ENCODE results near the gene HEATR5A. TPM values are rescaled to one million over a fixed set of nuclear protein-coding genes. Genes with fewer than 3 reads are reported as not detected.
A peak's percentile ranks its signal among the peaks of the same experiment; 100 is the strongest.
"Not testable (repeated sequence)": the region's sequence is repeated elsewhere in the genome, so short reads cannot be mapped to it uniquely, and the experiment has no call there.

The HEATR5A gene
- total RNA-seq, 1 experiment from 2014 or later = 16.5 TPM

GRCh38 chr14:31283578-31284252 is 136.6 kb downstream of the HEATR5A start:
- no peak for DNase-seq (ENCODE audit: low read depth)

- DNase-seq (ENCODE audit: low read depth) = no peak
These were observed 137.2 kb downstream of the HEATR5A start for GRCh38 chr14:31283153-31283552.

- DNase-seq (ENCODE audit: low read depth) = no peak
These were observed 139.5 kb downstream of the HEATR5A start for GRCh38 chr14:31280871-31281220.

- no peak for DNase-seq (ENCODE audit: low read depth)
These were observed 140.0 kb downstream of the HEATR5A start for GRCh38 chr14:31280132-31280870.

GRCh38 chr14:31278883-31279282 is 141.5 kb downstream of the HEATR5A start:
- no peak for DNase-seq (ENCODE audit: low read depth)

GRCh38 chr14:31277085-31277484 is 143.3 kb downstream of the HEATR5A start:
- DNase-seq (ENCODE audit: low read depth) = no peak

- not testable (repeated sequence) for DNase-seq (ENCODE audit: low read depth)
These were observed 143.9 kb downstream of the HEATR5A start for GRCh38 chr14:31276417-31276816.

- no peak for DNase-seq (ENCODE audit: low read depth)
These were observed 144.6 kb downstream of the HEATR5A start for GRCh38 chr14:31275731-31276130.

GRCh38 chr14:31271648-31272047 is 148.7 kb downstream of the HEATR5A start:
- no peak for DNase-seq (ENCODE audit: low read depth)

GRCh38 chr14:31270196-31270772 is 150.1 kb downstream of the HEATR5A start:
- DNase-seq (ENCODE audit: low read depth) = no peak

- no peak for DNase-seq (ENCODE audit: low read depth)
These were observed 150.6 kb downstream of the HEATR5A start for GRCh38 chr14:31269634-31270195.

- no peak for DNase-seq (ENCODE audit: low read depth)
These were observed 152.1 kb downstream of the HEATR5A start for GRCh38 chr14:31268216-31268615.

GRCh38 chr14:31266437-31267331 is 153.7 kb downstream of the HEATR5A start:
- DNase-seq (ENCODE audit: low read depth) = no peak

GRCh38 chr14:31265701-31266398 is 154.5 kb downstream of the HEATR5A start:
- DNase-seq (ENCODE audit: low read depth) = no peak

- peak; percentile 98 for DNase-seq (ENCODE audit: low read depth)
These were observed 156.7 kb downstream of the HEATR5A start for GRCh38 chr14:31263485-31264133.

GRCh38 chr14:31261859-31262731 is 158.3 kb downstream of the HEATR5A start:
- peak; percentile 52 for DNase-seq (ENCODE audit: low read depth)

GRCh38 chr14:31261523-31261858 is 158.9 kb downstream of the HEATR5A start:
- DNase-seq (ENCODE audit: low read depth) = no peak

- DNase-seq (ENCODE audit: low read depth) = not testable (repeated sequence)
These were observed 161.3 kb downstream of the HEATR5A start for GRCh38 chr14:31259040-31259435.

- DNase-seq (ENCODE audit: low read depth) = no peak
These were observed 161.8 kb downstream of the HEATR5A start for GRCh38 chr14:31258427-31259039.
